HG02588 (cell line): ENCODE measurements around the gene ANKRD16.

Experiments
- ATAC-seq: cut with Tn5 transposase; IDR thresholded peaks from one replicate; pipeline ENCODE4 v1.9.1; 2021; ENCODE audit warnings: mild to moderate bottlenecking, moderate library complexity; ENCODE audit not compliant: unreplicated experiment

The ANKRD16 gene

GRCh38 chr10:5904227-5904626, 14.5 kb upstream of the ANKRD16 start:
- ATAC-seq, result peak; percentile 93

- no peak for ATAC-seq
These were observed 13.9 kb upstream of the ANKRD16 start for GRCh38 chr10:5903563-5903962.

- no peak for ATAC-seq
These were observed 13.0 kb upstream of the ANKRD16 start for GRCh38 chr10:5902511-5903274.

- no peak for ATAC-seq
These were observed 10.6 kb upstream of the ANKRD16 start for GRCh38 chr10:5900247-5900646.

GRCh38 chr10:5898163-5898562, 8.5 kb upstream of the ANKRD16 start:
- no peak for ATAC-seq

GRCh38 chr10:5897504-5897903, 7.8 kb upstream of the ANKRD16 start:
- no peak for ATAC-seq

GRCh38 chr10:5897053-5897340, 7.3 kb upstream of the ANKRD16 start:
- no peak for ATAC-seq

- ATAC-seq, result no peak
These were observed 6.7 kb upstream of the ANKRD16 start for GRCh38 chr10:5896208-5897052.

- ATAC-seq, result peak; percentile 64
These were observed 6.1 kb upstream of the ANKRD16 start for GRCh38 chr10:5895804-5896203.

- no peak for ATAC-seq
These were observed 5.7 kb upstream of the ANKRD16 start for GRCh38 chr10:5895365-5895764.

- ATAC-seq, result no peak
These were observed 5.2 kb upstream of the ANKRD16 start for GRCh38 chr10:5894873-5895272.

- ATAC-seq, result no peak
These were observed 4.7 kb upstream of the ANKRD16 start for GRCh38 chr10:5894403-5894802.

- ATAC-seq, result no peak
These were observed 3.6 kb upstream of the ANKRD16 start for GRCh38 chr10:5893321-5893720.

GRCh38 chr10:5892007-5892406, 2.3 kb upstream of the ANKRD16 start:
- ATAC-seq, result no peak

- ATAC-seq, result no peak
These were observed 1.3 kb upstream of the ANKRD16 start for GRCh38 chr10:5891009-5891408.

- peak; percentile 1 for ATAC-seq
These were observed 791 bp upstream of the ANKRD16 start for GRCh38 chr10:5890452-5890915.

GRCh38 chr10:5888843-5889623, 660 bp downstream of the ANKRD16 start:
- peak; percentile 29 for ATAC-seq

GRCh38 chr10:5888351-5888750, 1.3 kb downstream of the ANKRD16 start:
- ATAC-seq, result no peak

- ATAC-seq, result no peak
These were observed 2.1 kb downstream of the ANKRD16 start for GRCh38 chr10:5887641-5888040.

GRCh38 chr10:5887029-5887428, 2.7 kb downstream of the ANKRD16 start:
- ATAC-seq, result no peak

GRCh38 chr10:5885619-5886018, 4.1 kb downstream of the ANKRD16 start:
- ATAC-seq, result no peak
